CD8-positive, alpha-beta memory T cell (primary cell): ENCODE results near the gene C1orf52. TPM values are rescaled to one million over a fixed set of nuclear protein-coding genes. Genes with fewer than 3 reads are reported as not detected.

ENCODE experiments used
- CTCF ChIA-PET: fragments of 350-600 bp; sonication (Branson Sonifier 250); formaldehyde crosslinking; loops from one replicate; lab custom pipeline; 2021; ENCODE audit warnings: antibody characterized with exemption; lab: Charles Lee
- POLR2A ChIA-PET: fragments of 350-600 bp; sonication (Branson Sonifier 250); formaldehyde crosslinking; loops from one replicate; lab custom pipeline; 2021; ENCODE audit warnings: antibody characterized with exemption; lab: Charles Lee
- DNase-seq, 5 donors: peaks; one replicate each; pipeline versions ENCODE4 v3.0.0 to v3.0.0-alpha.2; 2020 to 2022; ENCODE audit warnings: mixed read lengths in 1 of 5
- H3K27ac ChIP-seq: one replicate; pipeline ENCODE4 v1.7.0; 2013; ENCODE audit warnings: low read depth, mild to moderate bottlenecking, low read length, moderate library complexity
- H3K27me3 ChIP-seq: 2 replicates; pipeline ENCODE4 v1.7.0; 2013; ENCODE audit warnings: low read length, mild to moderate bottlenecking; ENCODE audit not compliant: insufficient read depth, poor library complexity, severe bottlenecking
- H3K36me3 ChIP-seq: 2 replicates; pipeline ENCODE4 v1.7.0; 2013; ENCODE audit warnings: mild to moderate bottlenecking, low read length, moderate library complexity; ENCODE audit not compliant: insufficient read depth
- H3K4me1 ChIP-seq: 2 replicates; pipeline ENCODE4 v1.7.0; 2013; ENCODE audit warnings: mild to moderate bottlenecking, low read length, moderate library complexity; ENCODE audit not compliant: insufficient read depth
- H3K4me3 ChIP-seq: 2 replicates; pipeline ENCODE4 v1.7.0; 2013; ENCODE audit warnings: mild to moderate bottlenecking, low read length
- H3K9me3 ChIP-seq: 2 replicates; pipeline ENCODE4 v1.7.0; 2013; ENCODE audit warnings: mild to moderate bottlenecking, low read length
- H3K27ac Mint-ChIP-seq, 8 donors: one replicate each; pipeline ENCODE4 v1.8.0; 2020 to 2021; ENCODE audit warnings: mixed read lengths in 8 of 8, mild to moderate bottlenecking in 6 of 8, inconsistent platforms in 3 of 8, moderate library complexity in 3 of 8
- H3K27me3 Mint-ChIP-seq, 2 donors: one replicate each; pipeline ENCODE4 v1.8.0; 2020 to 2021; ENCODE audit warnings: mixed read lengths in 2 of 2, mild to moderate bottlenecking in 1 of 2, moderate library complexity in 1 of 2
- H3K36me3 Mint-ChIP-seq, 3 donors: one replicate each; pipeline ENCODE4 v1.8.0; 2020 to 2021; ENCODE audit warnings: mixed read lengths in 3 of 3, inconsistent platforms in 1 of 3, mild to moderate bottlenecking in 1 of 3
- H3K4me1 Mint-ChIP-seq, 3 donors: one replicate each; pipeline ENCODE4 v1.8.0; 2020 to 2021; ENCODE audit warnings: mixed read lengths in 3 of 3, inconsistent platforms in 1 of 3, mild to moderate bottlenecking in 1 of 3
- H3K4me3 Mint-ChIP-seq, 7 donors: one replicate each; pipeline ENCODE4 v1.8.0; 2020 to 2021; ENCODE audit warnings: mixed read lengths in 7 of 7, mild to moderate bottlenecking in 6 of 7, moderate library complexity in 4 of 7, inconsistent platforms in 2 of 7
- H3K9me3 Mint-ChIP-seq, 5 donors: one replicate each; pipeline ENCODE4 v1.8.0; 2020 to 2022; ENCODE audit warnings: mixed read lengths in 5 of 5, mild to moderate bottlenecking in 3 of 5, moderate library complexity in 2 of 5, inconsistent platforms in 1 of 5
- polyA plus RNA-seq: library from polyadenylated mRNA; unstranded; fragments of 300-500 nt; fragmentation: Illumina TruSeq; gene quantifications from one replicate; pipeline ENCODE4 v1.2.3, GENCODE V29; 2021
- total RNA-seq, 2 experiments: library from RNA; stranded (reverse); gene quantifications; one replicate each; pipeline ENCODE4 v1.2.3, GENCODE V29; 2021

The C1orf52 gene
- total and polyA plus RNA-seq, 3 experiments from 2014 or later, result 22.1 to 29.3 (median 27.7) TPM

DNA sequence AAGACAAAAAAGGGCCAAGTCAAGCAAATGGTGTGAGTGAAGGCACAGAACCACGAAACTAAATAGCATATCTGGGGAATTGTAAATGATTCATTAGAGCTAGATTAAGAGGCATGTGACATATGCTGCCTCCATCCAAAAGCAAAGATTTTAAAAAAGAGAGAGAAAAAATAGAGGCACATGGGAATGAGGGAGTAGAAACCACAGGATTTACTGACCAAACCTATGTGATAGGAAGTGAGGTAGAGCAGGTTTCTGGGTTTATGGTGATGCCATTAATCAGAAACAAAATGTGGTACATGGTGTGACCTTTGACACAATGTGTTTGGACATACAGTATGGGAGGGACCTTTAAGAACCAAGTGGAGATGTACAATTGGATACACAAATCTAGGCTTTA, 13.6 kb downstream of the C1orf52 start:
- DNase-seq, result no peak
- Mint-ChIP-seq H3K27ac (no peak overlapping the region), H3K4me3 (no peak overlapping the region), H3K36me3 (peaks cover 0 to 14% (median 3%) of the 10 kb centered on the region in 3 donors), H3K4me1 (peaks cover 3 to 5% (median 4%) of the 10 kb centered on the region in 3 donors), H3K27me3 (no peaks in the 10 kb centered on the region), H3K9me3 (no peaks in the 10 kb centered on the region)
- Histone ChIP-seq H3K27me3 (no peaks in the 10 kb centered on the region), H3K4me3 (no peak overlapping the region), H3K36me3 (no peaks in the 10 kb centered on the region), H3K9me3 (no peaks in the 10 kb centered on the region), H3K4me1 (no peaks in the 10 kb centered on the region), H3K27ac (no peak overlapping the region)
- CTCF ChIA-PET, result interaction anchor here (1.3 to 1.6 kb wide), 2 partner anchors 9 to 301 kb away, joined by 4 to 6 read pairs; no protein-coding TSS in a partner anchor
- POLR2A ChIA-PET, result no interaction called here

DNA sequence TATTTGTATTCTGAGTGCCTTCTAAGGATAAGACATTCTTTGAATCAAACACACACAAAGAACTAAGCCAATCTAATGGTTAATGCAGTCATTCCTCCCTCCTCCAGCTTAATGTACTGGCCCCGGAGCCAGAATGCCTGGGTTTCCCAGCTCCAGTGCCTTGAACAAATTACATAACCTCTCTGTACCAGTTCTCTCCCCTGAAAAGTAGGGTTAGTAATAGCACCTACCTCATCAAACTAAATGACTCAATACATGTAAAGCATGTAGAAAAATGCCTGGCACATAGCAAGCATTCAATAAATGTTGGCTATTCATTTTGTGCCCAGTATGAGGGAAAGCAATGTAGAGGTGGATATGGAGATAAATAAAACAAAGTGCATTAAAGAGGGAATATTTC, 14.0 kb downstream of the C1orf52 start:
- DNase-seq, result no peak
- H3K4me1 ChIP-seq, result peaks cover 4% of the 10 kb centered on the region
- H3K27me3 ChIP-seq, result no peaks in the 10 kb centered on the region
- CTCF ChIA-PET, result interaction anchor here (1.6 kb wide), 1 partner anchor 301 kb away, joined by 6 read pairs; no protein-coding TSS in a partner anchor
- no peaks in the 10 kb centered on the region for H3K9me3 Mint-ChIP-seq
- H3K4me3 Mint-ChIP-seq, result no peak overlapping the region
- no peaks in the 10 kb centered on the region for H3K9me3 ChIP-seq
- H3K27ac ChIP-seq, result no peak overlapping the region
- H3K36me3 Mint-ChIP-seq, result peaks cover 0 to 10% (median 2%) of the 10 kb centered on the region in 3 donors
- no peaks in the 10 kb centered on the region for H3K27me3 Mint-ChIP-seq
- no peak overlapping the region for H3K4me3 ChIP-seq
- no peaks in the 10 kb centered on the region for H3K36me3 ChIP-seq
- POLR2A ChIA-PET, result no interaction called here
- peaks cover 3 to 9% (median 9%) of the 10 kb centered on the region in 3 donors for H3K4me1 Mint-ChIP-seq
- no peak overlapping the region for H3K27ac Mint-ChIP-seq

DNA sequence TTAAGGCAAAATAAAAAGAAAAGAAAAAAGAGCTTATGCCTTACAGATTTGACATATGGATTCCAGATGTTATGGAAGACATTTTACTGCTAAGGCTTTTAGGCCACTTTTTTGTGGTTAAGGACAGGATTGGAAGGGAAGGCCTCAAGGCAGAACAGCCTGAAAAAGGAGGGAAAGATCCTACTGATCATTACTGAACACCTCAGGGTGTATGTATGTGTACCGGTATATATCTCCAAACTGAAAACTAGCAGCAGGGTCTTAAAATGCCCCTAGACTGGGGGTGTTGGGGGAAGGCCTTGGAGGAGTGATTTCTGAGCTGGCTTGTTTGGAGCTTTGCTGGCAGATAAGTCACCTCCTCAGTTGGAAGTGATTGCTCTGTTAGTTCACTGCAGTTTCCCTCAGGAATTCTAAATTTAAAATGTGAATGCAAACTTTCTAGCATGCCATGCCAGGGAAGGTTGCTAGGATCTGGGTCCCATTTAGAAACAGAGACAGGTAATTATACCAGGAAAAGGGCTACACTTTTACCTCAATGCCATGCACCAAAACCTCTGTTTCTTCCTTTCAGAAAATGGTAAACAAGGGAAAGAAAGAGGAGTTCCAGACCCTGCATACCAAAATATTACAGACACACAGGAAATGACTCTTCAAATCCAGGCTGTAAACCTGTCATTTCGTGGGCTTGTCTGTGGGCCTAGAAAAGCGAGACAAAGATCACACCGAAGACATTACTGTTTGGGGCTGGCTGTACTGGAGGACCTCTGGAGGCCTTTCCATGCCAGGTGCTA, 15.0 kb downstream of the C1orf52 start:
- POLR2A ChIA-PET, result no interaction called here
- Mint-ChIP-seq H3K27me3 (no peaks in the 10 kb centered on the region), H3K36me3 (peaks cover 0 to 1% (median 1%) of the 10 kb centered on the region in 3 donors), H3K27ac (no peak overlapping the region), H3K4me3 (no peak overlapping the region), H3K9me3 (no peaks in the 10 kb centered on the region), H3K4me1 (peaks cover 1 to 12% (median 10%) of the 10 kb centered on the region in 3 donors)
- no peaks in the 10 kb centered on the region for H3K27me3 ChIP-seq
- DNase-seq, result no peak
- no peaks in the 10 kb centered on the region for H3K36me3 ChIP-seq
- CTCF ChIA-PET, result interaction anchor here (0.7 to 1.6 kb wide), 3 partner anchors 9 to 300 kb away, joined by 4 to 9 read pairs (median 6); no protein-coding TSS in a partner anchor
- H3K9me3 ChIP-seq, result no peaks in the 10 kb centered on the region
- H3K4me1 ChIP-seq, result peaks cover 7% of the 10 kb centered on the region
- no peak overlapping the region for H3K27ac ChIP-seq
- no peak overlapping the region for H3K4me3 ChIP-seq

DNA sequence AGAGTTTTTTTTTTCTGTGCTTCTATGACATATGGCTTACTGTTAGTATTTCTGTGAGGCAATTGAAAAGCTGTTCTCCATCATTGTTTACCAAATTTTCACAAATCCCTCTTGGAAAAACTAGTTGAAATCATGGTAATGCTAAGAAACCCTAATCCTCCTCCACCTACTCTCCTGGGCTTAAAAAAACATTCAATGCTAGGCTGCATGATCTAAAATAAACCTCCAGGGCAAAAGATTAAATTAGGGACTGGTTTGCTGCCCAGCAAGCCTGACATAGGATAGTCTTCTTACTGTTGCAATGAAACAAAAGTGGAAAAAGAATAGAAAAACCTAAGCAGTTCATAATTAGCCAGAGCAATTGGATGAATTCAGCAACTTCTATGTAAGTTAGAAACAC, 16.1 kb downstream of the C1orf52 start:
- H3K9me3 Mint-ChIP-seq, result no peaks in the 10 kb centered on the region
- H3K4me1 ChIP-seq, result peaks cover 7% of the 10 kb centered on the region
- H3K36me3 ChIP-seq, result no peaks in the 10 kb centered on the region
- ChIA-PET CTCF (interaction anchor here (1.3 kb wide), 1 partner anchor 16 kb away, joined by 4 read pairs; the partner anchor contains the start of gene C1orf52), POLR2A (no interaction called here)
- no peak overlapping the region for H3K4me3 Mint-ChIP-seq
- H3K27ac ChIP-seq, result no peak overlapping the region
- DNase-seq, result no peak
- no peaks in the 10 kb centered on the region for H3K36me3 Mint-ChIP-seq
- H3K27me3 ChIP-seq, result no peaks in the 10 kb centered on the region
- H3K27me3 Mint-ChIP-seq, result peaks cover 2% of the 10 kb centered on the region in 2 donors
- H3K9me3 ChIP-seq, result no peaks in the 10 kb centered on the region
- no peak overlapping the region for H3K4me3 ChIP-seq
- peaks cover 0 to 12% (median 10%) of the 10 kb centered on the region in 3 donors for H3K4me1 Mint-ChIP-seq
- no peak overlapping the region for H3K27ac Mint-ChIP-seq

DNA sequence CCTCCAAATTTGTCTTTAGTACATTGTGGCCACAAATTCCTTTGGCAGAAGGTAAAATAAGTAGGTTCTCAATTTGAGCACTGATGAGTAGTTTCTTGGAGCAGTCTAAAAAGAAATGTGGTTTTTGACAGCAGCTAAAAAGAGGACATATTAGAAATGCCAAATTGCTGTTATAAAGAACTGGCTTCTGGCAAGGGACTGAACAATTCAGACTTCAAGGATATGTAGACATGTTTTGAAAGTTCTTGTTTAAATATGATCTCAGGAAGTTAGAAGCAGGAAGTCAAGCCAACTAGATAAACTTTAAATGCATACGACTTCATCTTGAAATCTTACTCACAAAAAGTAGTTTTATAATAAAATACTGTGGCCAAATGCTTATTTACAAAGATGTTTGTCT, 18.8 kb downstream of the C1orf52 start:
- Mint-ChIP-seq H3K27ac (peak overlapping the region in 4 of 8 donors; percentile 18 to 72 (median 58)), H3K9me3 (no peaks in the 10 kb centered on the region), H3K4me1 (peaks cover 0 to 12% (median 10%) of the 10 kb centered on the region in 3 donors), H3K4me3 (no peak overlapping the region), H3K27me3 (peaks cover 2 to 24% of the 10 kb centered on the region in 2 donors), H3K36me3 (no peaks in the 10 kb centered on the region)
- DNase-seq, result no peak
- no peaks in the 10 kb centered on the region for H3K27me3 ChIP-seq
- no peaks in the 10 kb centered on the region for H3K36me3 ChIP-seq
- H3K27ac ChIP-seq, result no peak overlapping the region
- peaks cover 7% of the 10 kb centered on the region for H3K4me1 ChIP-seq
- no peak overlapping the region for H3K4me3 ChIP-seq
- POLR2A ChIA-PET, result no interaction called here
- CTCF ChIA-PET, result interaction anchor here (0.7 to 1.4 kb wide), 6 partner anchors 10 to 296 kb away, joined by 3 to 9 read pairs (median 6); partner anchors contain the start of gene C1orf52
- no peaks in the 10 kb centered on the region for H3K9me3 ChIP-seq

DNA sequence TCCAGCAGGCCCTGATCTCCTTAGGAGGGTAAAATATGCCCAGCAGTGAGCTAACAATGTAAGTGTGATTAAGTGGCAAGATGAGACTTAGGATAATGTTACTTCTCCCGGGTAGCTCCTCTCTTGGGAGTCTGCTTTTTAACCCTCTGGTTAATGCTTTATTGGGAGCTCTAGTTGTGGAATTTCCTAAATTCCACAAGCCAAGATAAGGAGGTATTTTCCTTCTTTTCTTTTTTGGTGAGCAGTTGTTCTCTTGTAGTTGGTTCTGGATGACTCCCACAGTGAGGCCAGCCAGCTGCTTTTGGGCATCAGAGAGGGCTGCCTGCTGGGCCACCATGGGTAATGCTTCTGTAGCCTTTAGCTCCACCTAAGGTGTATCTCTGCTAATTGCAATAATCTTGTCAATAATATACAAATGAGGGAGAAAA, 19.3 kb downstream of the C1orf52 start:
- no peaks in the 10 kb centered on the region for H3K27me3 ChIP-seq
- no peaks in the 10 kb centered on the region for H3K9me3 Mint-ChIP-seq
- H3K4me3 ChIP-seq, result no peak overlapping the region
- H3K4me3 Mint-ChIP-seq, result no peak overlapping the region
- no peaks in the 10 kb centered on the region for H3K36me3 Mint-ChIP-seq
- no peaks in the 10 kb centered on the region for H3K9me3 ChIP-seq
- no peaks in the 10 kb centered on the region for H3K36me3 ChIP-seq
- CTCF ChIA-PET, result interaction anchor here (0.7 to 1.4 kb wide), 8 partner anchors 10 to 295 kb away, joined by 3 to 9 read pairs (median 4); partner anchors contain the start of gene C1orf52
- peaks cover 7% of the 10 kb centered on the region for H3K4me1 ChIP-seq
- no peak for DNase-seq
- peak overlapping the region in 2 of 8 donors; percentile 48 to 67 for H3K27ac Mint-ChIP-seq
- POLR2A ChIA-PET, result no interaction called here
- no peak overlapping the region for H3K27ac ChIP-seq
- peaks cover 4 to 24% of the 10 kb centered on the region in 2 donors for H3K27me3 Mint-ChIP-seq
- H3K4me1 Mint-ChIP-seq, result peaks cover 0 to 12% (median 10%) of the 10 kb centered on the region in 3 donors

DNA sequence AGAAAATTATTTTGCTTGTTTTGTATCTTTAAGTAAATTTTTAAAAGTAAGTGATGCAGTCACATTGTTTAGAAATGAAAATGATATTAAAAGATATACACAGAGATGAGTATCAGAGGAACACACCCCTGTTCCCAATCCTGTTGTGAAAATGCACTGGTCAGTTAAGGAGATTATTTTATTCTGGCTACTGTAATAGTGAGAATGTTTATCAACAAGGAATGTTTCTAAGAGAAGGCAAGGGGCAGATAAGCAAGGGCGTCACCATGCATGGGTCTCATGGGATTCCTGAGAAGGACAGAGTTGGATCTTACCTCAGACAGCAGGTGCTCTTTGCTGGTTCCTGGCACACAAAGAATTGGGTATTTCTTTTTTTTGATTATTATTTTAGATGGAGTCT, 21.8 kb downstream of the C1orf52 start:
- Mint-ChIP-seq H3K9me3 (no peaks in the 10 kb centered on the region), H3K4me3 (no peak overlapping the region), H3K36me3 (no peaks in the 10 kb centered on the region), H3K27me3 (peaks cover 7 to 24% of the 10 kb centered on the region in 2 donors), H3K4me1 (peaks cover 0 to 12% (median 10%) of the 10 kb centered on the region in 3 donors), H3K27ac (no peak overlapping the region)
- Histone ChIP-seq H3K4me3 (no peak overlapping the region), H3K27ac (no peak overlapping the region), H3K27me3 (no peaks in the 10 kb centered on the region), H3K36me3 (no peaks in the 10 kb centered on the region), H3K9me3 (no peaks in the 10 kb centered on the region), H3K4me1 (peaks cover 7% of the 10 kb centered on the region)
- POLR2A ChIA-PET, result no interaction called here
- CTCF ChIA-PET, result no interaction called here
- DNase-seq, result no peak
